Neural cell (in vitro differentiated cells): ENCODE measurements around the gene ISY1. TPM values are rescaled to one million over a fixed set of nuclear protein-coding genes. Genes with fewer than 3 reads are reported as not detected.

Source experiments
- H2AFZ ChIP-seq: fragments of 200-600, 300-800 bp; sonication (generic), shearing (Covaris generic); 2 replicates; pipeline ENCODE4 v1.6.0; 2014; ENCODE audit warnings: low read depth, mild to moderate bottlenecking, antibody characterized with exemption, low read length, moderate library complexity
- H3F3A ChIP-seq: fragments of 200-600 bp; shearing (Covaris generic); 2 replicates; pipeline ENCODE4 v1.6.1; 2016; ENCODE audit warnings: mild to moderate bottlenecking, moderate library complexity, mixed read lengths, antibody characterized with exemption, low read length; ENCODE audit not compliant: insufficient read depth, poor library complexity, severe bottlenecking
- H3K27ac ChIP-seq: fragments of 200-600, 300-800 bp; sonication (generic), shearing (Covaris generic); 2 replicates; pipeline ENCODE4 v1.5.1; 2014; ENCODE audit warnings: mild to moderate bottlenecking, low read length, moderate library complexity
- H3K27me3 ChIP-seq: fragments of 300-800, 200-600 bp; sonication (generic), shearing (Covaris generic); 2 replicates; pipeline ENCODE4 v1.6.0; 2014; ENCODE audit warnings: mild to moderate bottlenecking, low read depth, low read length, moderate library complexity; ENCODE audit not compliant: insufficient read depth
- H3K36me3 ChIP-seq: fragments of 300-800, 200-600 bp; sonication (generic), shearing (Covaris generic); 2 replicates; pipeline ENCODE4 v1.5.1; 2014; ENCODE audit warnings: mild to moderate bottlenecking, antibody characterized with exemption, low read length, moderate library complexity; ENCODE audit not compliant: insufficient read depth
- H3K4me2 ChIP-seq: fragments of 300-800, 200-600 bp; sonication (generic), shearing (Covaris generic); 2 replicates; pipeline ENCODE4 v1.6.0; 2014; ENCODE audit warnings: mild to moderate bottlenecking, low read length
- H3K4me3 ChIP-seq: fragments of 300-800, 200-600 bp; sonication (generic), shearing (Covaris generic); 2 replicates; pipeline ENCODE4 v1.5.1; 2014; ENCODE audit warnings: mild to moderate bottlenecking, low read length, moderate library complexity
- H3K79me2 ChIP-seq: fragments of 200-600 bp; shearing (Covaris generic); replicated peaks from 2 replicates; pipeline ENCODE4 v1.6.0; 2014; ENCODE audit warnings: mild to moderate bottlenecking, low read length, moderate library complexity; ENCODE audit not compliant: insufficient read depth
- H3K9ac ChIP-seq: fragments of 300-800, 200-600 bp; sonication (generic), shearing (Covaris generic); 2 replicates; pipeline ENCODE4 v1.6.1; 2016; ENCODE audit warnings: mild to moderate bottlenecking, low read length, mixed read lengths
- H3K9me2 ChIP-seq: fragments of 200-600 bp; shearing (Covaris generic); 2 replicates; pipeline ENCODE4 v1.6.1; 2016; ENCODE audit warnings: mild to moderate bottlenecking, low read length, mixed read lengths; ENCODE audit not compliant: insufficient read depth
- H3K9me3 ChIP-seq: fragments of 200-600, 300-800 bp; sonication (generic), shearing (Covaris generic); 2 replicates; pipeline ENCODE4 v1.6.1; 2016; ENCODE audit warnings: mild to moderate bottlenecking, mixed run types, low read length, moderate library complexity, mixed read lengths
- H4K20me1 ChIP-seq: fragments of 200-600 bp; shearing (Covaris generic); 2 replicates; pipeline ENCODE4 v1.6.1; 2016; ENCODE audit warnings: mild to moderate bottlenecking, mixed run types; ENCODE audit not compliant: insufficient read depth
- EP300 ChIP-seq: fragments of 450-650 bp; conservative IDR thresholded peaks from 2 replicates; pipeline ENCODE4 v1.6.1; 2014; ENCODE audit warnings: antibody characterized with exemption, mild to moderate bottlenecking, moderate library complexity; ENCODE audit not compliant: poor library complexity, severe bottlenecking
- EZH2 ChIP-seq: fragments of 200-600, 300-800 bp; shearing (Covaris generic), sonication (generic); IDR thresholded peaks from 2 replicates; pipeline ENCODE4 v1.6.1; 2014; ENCODE audit warnings: antibody characterized with exemption, low read length, borderline replicate concordance, mild to moderate bottlenecking; ENCODE audit not compliant: insufficient read depth, poor library complexity, severe bottlenecking
- MXI1 ChIP-seq: fragments of 450-650 bp; conservative IDR thresholded peaks from 2 replicates; pipeline ENCODE4 v1.6.1; 2014; ENCODE audit warnings: antibody characterized with exemption, mild to moderate bottlenecking; ENCODE audit not compliant: poor library complexity, severe bottlenecking
- POLR2AphosphoS5 ChIP-seq: IDR thresholded peaks from 2 replicates; pipeline ENCODE4 v1.6.1; 2012
- RAD21 ChIP-seq: fragments of 450-650 bp; conservative IDR thresholded peaks from 2 replicates; pipeline ENCODE4 v1.6.1; 2014; ENCODE audit warnings: antibody characterized with exemption, mild to moderate bottlenecking, moderate library complexity
- SMC3 ChIP-seq: fragments of 450-650 bp; conservative IDR thresholded peaks from 2 replicates; pipeline ENCODE4 v1.6.1; 2014; ENCODE audit warnings: antibody characterized with exemption, mild to moderate bottlenecking, moderate library complexity; ENCODE audit not compliant: poor library complexity
- TAF1 ChIP-seq: IDR thresholded peaks from 2 replicates; pipeline ENCODE4 v1.6.1; 2012; ENCODE audit warnings: low read depth
- polyA plus RNA-seq: library from polyadenylated mRNA; depleted of rRNA; stranded (reverse); fragments of >200 nt; gene quantifications from 2 replicates; pipeline ENCODE4 v1.2.3, GENCODE V29; 2014
- TF ChIP-seq, protein P1 (sequence below): fragments of 450-650 bp; IDR thresholded peaks from 2 replicates; pipeline ENCODE4 v1.5.1; 2014; ENCODE audit warnings: antibody characterized with exemption, mild to moderate bottlenecking, moderate library complexity; ENCODE audit not compliant: poor library complexity, severe bottlenecking
- TF ChIP-seq, protein P2 (sequence below): IDR thresholded peaks from 2 replicates; pipeline ENCODE4 v1.6.1; 2012; ENCODE audit warnings: borderline replicate concordance

Gene ISY1
- polyA plus RNA-seq, 1 donor from 2014 or later, result 23.3 TPM

DNA sequence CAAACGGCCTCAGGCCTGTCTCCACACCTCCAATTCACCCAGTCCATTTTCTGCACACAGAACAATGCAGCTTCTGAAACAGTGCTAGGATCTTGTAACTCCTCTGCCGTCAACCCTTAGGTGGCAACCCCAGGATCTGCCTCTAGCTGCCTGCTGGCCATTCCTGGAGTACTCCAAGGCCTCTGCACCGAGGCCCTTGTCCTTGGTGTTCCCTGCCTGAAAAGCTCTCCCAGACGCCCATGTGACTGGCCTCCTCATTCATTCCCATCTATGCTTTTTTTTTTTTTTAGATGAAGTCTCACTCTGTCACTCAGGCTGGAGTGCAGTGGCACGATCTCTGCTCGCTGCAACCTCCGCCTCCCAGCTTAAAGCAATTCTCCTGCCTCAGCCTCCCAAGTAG, 57.6 kb downstream of the ISY1 start:
- Histone ChIP-seq H3K27ac (no peak overlapping the region), H3K36me3 (no peaks in the 10 kb centered on the region), H3K9me3 (no peaks in the 10 kb centered on the region), H3F3A (no peaks in the 10 kb centered on the region), H4K20me1 (no peaks in the 10 kb centered on the region), H3K9me2 (no peaks in the 10 kb centered on the region), H2AFZ (no peak overlapping the region), H3K4me2 (no peak overlapping the region), H3K9ac (no peak overlapping the region), H3K4me3 (no peak overlapping the region), H3K79me2 (no peaks in the 10 kb centered on the region), H3K27me3 (no peaks in the 10 kb centered on the region)
- TF ChIP-seq RAD21, result no peak

DNA sequence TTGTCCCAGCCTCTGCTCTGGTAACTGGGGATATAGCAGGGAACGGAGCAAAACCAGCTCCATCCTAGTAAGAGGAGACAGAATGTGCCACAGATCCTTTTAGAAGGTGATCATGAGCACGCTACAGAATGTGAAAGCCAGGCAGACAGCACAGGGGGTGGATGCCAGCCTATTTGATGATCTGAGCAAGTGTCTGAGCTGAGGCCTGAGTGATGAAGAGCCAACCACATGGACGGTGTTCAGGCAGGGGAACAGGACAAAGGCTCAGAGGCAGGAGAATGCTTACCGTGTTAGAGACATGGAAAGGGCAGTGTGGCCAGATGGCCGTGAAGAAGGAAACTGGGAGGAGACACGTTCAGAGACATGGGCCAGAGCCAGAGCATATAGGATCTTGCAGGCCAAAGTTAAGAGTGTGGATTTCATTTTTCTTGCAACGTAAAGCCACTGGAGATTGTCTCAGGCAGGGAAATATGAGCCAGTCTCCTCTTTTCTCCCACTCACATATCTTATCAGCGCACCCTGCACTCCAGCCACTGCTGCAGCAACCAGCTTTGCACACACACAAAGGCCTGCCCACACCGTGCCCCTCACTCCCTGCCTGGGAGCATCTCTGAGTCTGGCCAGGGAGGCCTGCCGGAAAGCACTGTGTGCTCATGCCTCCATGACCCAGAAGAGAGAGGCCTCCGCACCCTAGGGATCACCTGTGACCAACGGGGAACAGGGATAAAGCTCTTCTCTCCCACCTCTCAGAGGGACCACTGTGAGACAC, 59.3 kb downstream of the ISY1 start:
- Histone ChIP-seq H3K27me3 (no peaks in the 10 kb centered on the region), H4K20me1 (no peaks in the 10 kb centered on the region), H3K4me3 (no peak overlapping the region), H3K4me2 (no peak overlapping the region), H3K36me3 (no peaks in the 10 kb centered on the region), H2AFZ (no peak overlapping the region), H3K9me3 (no peaks in the 10 kb centered on the region), H3K9ac (no peak overlapping the region), H3K79me2 (no peaks in the 10 kb centered on the region), H3F3A (no peaks in the 10 kb centered on the region), H3K9me2 (no peaks in the 10 kb centered on the region), H3K27ac (no peak overlapping the region)
- TF ChIP-seq, protein P1, sequence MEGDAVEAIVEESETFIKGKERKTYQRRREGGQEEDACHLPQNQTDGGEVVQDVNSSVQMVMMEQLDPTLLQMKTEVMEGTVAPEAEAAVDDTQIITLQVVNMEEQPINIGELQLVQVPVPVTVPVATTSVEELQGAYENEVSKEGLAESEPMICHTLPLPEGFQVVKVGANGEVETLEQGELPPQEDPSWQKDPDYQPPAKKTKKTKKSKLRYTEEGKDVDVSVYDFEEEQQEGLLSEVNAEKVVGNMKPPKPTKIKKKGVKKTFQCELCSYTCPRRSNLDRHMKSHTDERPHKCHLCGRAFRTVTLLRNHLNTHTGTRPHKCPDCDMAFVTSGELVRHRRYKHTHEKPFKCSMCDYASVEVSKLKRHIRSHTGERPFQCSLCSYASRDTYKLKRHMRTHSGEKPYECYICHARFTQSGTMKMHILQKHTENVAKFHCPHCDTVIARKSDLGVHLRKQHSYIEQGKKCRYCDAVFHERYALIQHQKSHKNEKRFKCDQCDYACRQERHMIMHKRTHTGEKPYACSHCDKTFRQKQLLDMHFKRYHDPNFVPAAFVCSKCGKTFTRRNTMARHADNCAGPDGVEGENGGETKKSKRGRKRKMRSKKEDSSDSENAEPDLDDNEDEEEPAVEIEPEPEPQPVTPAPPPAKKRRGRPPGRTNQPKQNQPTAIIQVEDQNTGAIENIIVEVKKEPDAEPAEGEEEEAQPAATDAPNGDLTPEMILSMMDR, result no peak
- no peak for TF ChIP-seq SMC3
- TF ChIP-seq MXI1, result no peak
- no peak for TF ChIP-seq EZH2
- no peak for TF ChIP-seq POLR2AphosphoS5
- TF ChIP-seq RAD21, result no peak
- no peak for TF ChIP-seq TAF1
- TF ChIP-seq EP300, result no peak
- TF ChIP-seq, protein P2, sequence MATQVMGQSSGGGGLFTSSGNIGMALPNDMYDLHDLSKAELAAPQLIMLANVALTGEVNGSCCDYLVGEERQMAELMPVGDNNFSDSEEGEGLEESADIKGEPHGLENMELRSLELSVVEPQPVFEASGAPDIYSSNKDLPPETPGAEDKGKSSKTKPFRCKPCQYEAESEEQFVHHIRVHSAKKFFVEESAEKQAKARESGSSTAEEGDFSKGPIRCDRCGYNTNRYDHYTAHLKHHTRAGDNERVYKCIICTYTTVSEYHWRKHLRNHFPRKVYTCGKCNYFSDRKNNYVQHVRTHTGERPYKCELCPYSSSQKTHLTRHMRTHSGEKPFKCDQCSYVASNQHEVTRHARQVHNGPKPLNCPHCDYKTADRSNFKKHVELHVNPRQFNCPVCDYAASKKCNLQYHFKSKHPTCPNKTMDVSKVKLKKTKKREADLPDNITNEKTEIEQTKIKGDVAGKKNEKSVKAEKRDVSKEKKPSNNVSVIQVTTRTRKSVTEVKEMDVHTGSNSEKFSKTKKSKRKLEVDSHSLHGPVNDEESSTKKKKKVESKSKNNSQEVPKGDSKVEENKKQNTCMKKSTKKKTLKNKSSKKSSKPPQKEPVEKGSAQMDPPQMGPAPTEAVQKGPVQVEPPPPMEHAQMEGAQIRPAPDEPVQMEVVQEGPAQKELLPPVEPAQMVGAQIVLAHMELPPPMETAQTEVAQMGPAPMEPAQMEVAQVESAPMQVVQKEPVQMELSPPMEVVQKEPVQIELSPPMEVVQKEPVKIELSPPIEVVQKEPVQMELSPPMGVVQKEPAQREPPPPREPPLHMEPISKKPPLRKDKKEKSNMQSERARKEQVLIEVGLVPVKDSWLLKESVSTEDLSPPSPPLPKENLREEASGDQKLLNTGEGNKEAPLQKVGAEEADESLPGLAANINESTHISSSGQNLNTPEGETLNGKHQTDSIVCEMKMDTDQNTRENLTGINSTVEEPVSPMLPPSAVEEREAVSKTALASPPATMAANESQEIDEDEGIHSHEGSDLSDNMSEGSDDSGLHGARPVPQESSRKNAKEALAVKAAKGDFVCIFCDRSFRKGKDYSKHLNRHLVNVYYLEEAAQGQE, result no peak
